Measurements from ENCODE around the gene MDM1. TPM values are rescaled to one million over a fixed set of nuclear protein-coding genes. Genes with fewer than 3 reads are reported as not detected.

The MDM1 gene
- total RNA-seq, 4 donors from 2014 or later = 8.2 to 23.5 (median 13.4) TPM

- Histone ChIP-seq H3K4me3 (no peak overlapping the region), H3K9me3 (no peaks in the 10 kb centered on the region), H3K27me3 (no peaks in the 10 kb centered on the region), H3K4me1 (no peaks in the 10 kb centered on the region), H3K27ac (no peak overlapping the region), H3K36me3 (no peaks in the 10 kb centered on the region)
- intact Hi-C loops (cut with DNase I; ENCODE audit: low total_unique reads) = no loop called here
- no peak for DNase-seq
- TF ChIP-seq CTCF (IDR thresholded peaks at IDR 0.05) (no peak), EP300 (IDR thresholded peaks at IDR 0.05; ENCODE audit: low read depth) (no peak), POLR2A (IDR thresholded peaks at IDR 0.05) (no peak), POLR2AphosphoS5 (IDR thresholded peaks at IDR 0.05) (no peak)
- in situ Hi-C loops (cut with MboI; ENCODE audit: low pct_ligation_motif_present in 1 of 4, low pct_unique_long_range_greater_than_20kb in 1 of 4, low sequenced_read_pairs in 3 of 4) = no loop called here
- 51 to 64% methylated on average over 4 to 5 of the region's 5 CpGs for WGBS, 2 donors (ENCODE audit: low coverage in 1 of 2)
Observed at GRCh38 chr12:68279227-68280054, 52.7 kb downstream of the MDM1 start.

GRCh38 chr12:68276402-68276930, 55.7 kb downstream of the MDM1 start:
- Histone ChIP-seq H3K4me3 (no peak overlapping the region), H3K27me3 (no peaks in the 10 kb centered on the region), H3K4me1 (no peaks in the 10 kb centered on the region), H3K9me3 (no peaks in the 10 kb centered on the region), H3K36me3 (no peaks in the 10 kb centered on the region), H3K27ac (no peak overlapping the region)
- DNase-seq = no peak
- intact Hi-C loops (cut with DNase I; ENCODE audit: low total_unique reads) (no loop called here), in situ Hi-C loops (cut with MboI; ENCODE audit: low pct_ligation_motif_present in 1 of 4, low pct_unique_long_range_greater_than_20kb in 1 of 4, low sequenced_read_pairs in 3 of 4) (no loop called here)
- TF ChIP-seq POLR2AphosphoS5 (IDR thresholded peaks at IDR 0.05) (no peak), CTCF (IDR thresholded peaks at IDR 0.05) (no peak), POLR2A (IDR thresholded peaks at IDR 0.05) (no peak)
- 86% methylated on average over 6 of the region's 6 CpGs for WGBS, 2 donors (ENCODE audit: low coverage in 1 of 2)

- no peak for DNase-seq
- Histone ChIP-seq H3K4me3 (no peak overlapping the region), H3K4me1 (no peaks in the 10 kb centered on the region), H3K27ac (no peak overlapping the region), H3K27me3 (no peaks in the 10 kb centered on the region), H3K9me3 (no peaks in the 10 kb centered on the region), H3K36me3 (no peaks in the 10 kb centered on the region)
- TF ChIP-seq CTCF (IDR thresholded peaks at IDR 0.05) (no peak), POLR2A (IDR thresholded peaks at IDR 0.05) (no peak), POLR2AphosphoS5 (IDR thresholded peaks at IDR 0.05) (no peak), EP300 (IDR thresholded peaks at IDR 0.05; ENCODE audit: low read depth) (no peak)
- intact Hi-C loops (cut with DNase I; ENCODE audit: low total_unique reads) (no loop called here), in situ Hi-C loops (cut with MboI; ENCODE audit: low pct_ligation_motif_present in 1 of 4, low pct_unique_long_range_greater_than_20kb in 1 of 4, low sequenced_read_pairs in 3 of 4) (no loop called here)
Observed at GRCh38 chr12:68272732-68273131, 59.4 kb downstream of the MDM1 start.

- Histone ChIP-seq H3K9me3 (no peaks in the 10 kb centered on the region), H3K27ac (no peak overlapping the region), H3K27me3 (no peaks in the 10 kb centered on the region), H3K4me3 (no peak overlapping the region), H3K4me1 (no peaks in the 10 kb centered on the region), H3K36me3 (no peaks in the 10 kb centered on the region)
- intact Hi-C loops (cut with DNase I; ENCODE audit: low total_unique reads) = no loop called here
- no peak for DNase-seq
- 65 to 78% methylated on average over 3 to 8 of the region's 8 CpGs for WGBS, 2 donors (ENCODE audit: low coverage in 1 of 2)
- TF ChIP-seq CTCF (IDR thresholded peaks at IDR 0.05) (no peak), EP300 (IDR thresholded peaks at IDR 0.05; ENCODE audit: low read depth) (no peak), POLR2AphosphoS5 (IDR thresholded peaks at IDR 0.05) (no peak), POLR2A (IDR thresholded peaks at IDR 0.05) (no peak)
- in situ Hi-C loops (cut with MboI; ENCODE audit: low pct_ligation_motif_present in 1 of 4, low pct_unique_long_range_greater_than_20kb in 1 of 4, low sequenced_read_pairs in 3 of 4) = no loop called here
Observed at GRCh38 chr12:68271346-68271745, 60.8 kb downstream of the MDM1 start.
